HG03520 (cell line): ENCODE measurements around the gene LHFPL2.
"Not testable (repeated sequence)": the region's sequence is repeated elsewhere in the genome, so short reads cannot be mapped to it uniquely, and the experiment has no call there.

ENCODE experiments used
- ATAC-seq: cut with Tn5 transposase; IDR thresholded peaks from one replicate; pipeline ENCODE4 v1.9.1; 2021; ENCODE audit warnings: mild to moderate bottlenecking, moderate library complexity; ENCODE audit not compliant: unreplicated experiment

LHFPL2 gene

GRCh38 chr5:78476795-78477194 is 171.8 kb downstream of the LHFPL2 start:
- no peak for ATAC-seq

DNA sequence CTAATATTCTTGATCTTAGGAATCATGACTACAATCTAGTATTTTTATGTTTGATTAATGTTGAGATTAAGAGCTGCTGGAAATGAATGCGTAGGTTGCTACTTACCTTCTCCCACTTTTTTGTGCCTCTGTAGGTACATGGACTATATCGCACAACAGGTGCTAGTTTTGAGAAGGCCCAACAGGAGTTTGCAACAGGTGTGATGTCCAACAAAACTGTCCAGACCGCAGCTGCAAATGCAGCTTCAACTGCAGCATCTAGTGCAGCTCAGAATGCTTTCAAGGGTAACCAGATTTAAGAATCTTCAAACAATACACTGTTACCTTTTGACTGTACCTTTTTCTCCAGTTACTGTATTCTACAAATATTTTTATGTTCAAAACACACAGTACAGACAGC is 173.2 kb downstream of the LHFPL2 start:
- ATAC-seq, result no peak

DNA sequence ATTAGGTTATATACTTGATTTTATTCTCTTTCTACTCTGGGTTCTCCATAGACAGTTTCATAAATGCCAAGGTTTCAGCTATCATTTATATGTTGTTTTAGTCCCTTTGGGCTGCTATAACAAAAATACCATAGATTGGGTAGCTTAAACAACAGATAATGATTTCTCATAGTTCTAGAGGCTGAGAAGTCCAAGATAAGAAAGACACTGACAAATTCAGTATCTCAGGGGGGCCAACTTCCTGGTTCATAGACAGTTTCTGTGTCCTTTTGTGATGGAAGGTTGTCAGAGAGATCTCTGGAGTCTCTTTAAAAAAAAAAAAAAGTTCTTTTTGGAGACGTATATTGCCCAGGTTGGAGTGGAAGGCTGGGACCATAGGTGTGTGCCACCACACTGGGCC is 174.8 kb downstream of the LHFPL2 start:
- ATAC-seq, result no peak

- ATAC-seq, result no peak
These were observed 176.0 kb downstream of the LHFPL2 start for GRCh38 chr5:78472469-78473106.

GRCh38 chr5:78471896-78472295 is 176.7 kb downstream of the LHFPL2 start:
- no peak for ATAC-seq

GRCh38 chr5:78467752-78468357 is 180.7 kb downstream of the LHFPL2 start:
- ATAC-seq, result no peak

- no peak for ATAC-seq
These were observed 181.4 kb downstream of the LHFPL2 start for GRCh38 chr5:78467140-78467539.

DNA sequence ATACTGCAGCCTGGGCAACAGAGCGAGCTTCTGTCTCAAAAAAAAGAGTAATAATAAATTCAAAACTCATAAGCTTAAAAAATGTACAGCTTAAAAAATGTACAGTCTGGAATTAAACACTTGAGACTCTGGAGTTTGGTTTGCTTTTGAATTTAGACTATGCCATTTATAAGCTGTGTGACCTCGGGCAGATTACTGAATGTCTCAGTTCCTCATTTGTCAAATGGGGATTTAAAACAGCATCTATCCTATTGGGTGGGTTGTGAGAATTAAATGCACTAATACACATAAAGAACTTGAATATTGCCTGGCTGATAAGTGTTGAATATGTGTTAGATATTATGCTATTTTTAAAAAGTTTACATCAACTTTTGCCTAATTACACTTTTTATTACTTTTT is 189.7 kb downstream of the LHFPL2 start:
- no peak for ATAC-seq

DNA sequence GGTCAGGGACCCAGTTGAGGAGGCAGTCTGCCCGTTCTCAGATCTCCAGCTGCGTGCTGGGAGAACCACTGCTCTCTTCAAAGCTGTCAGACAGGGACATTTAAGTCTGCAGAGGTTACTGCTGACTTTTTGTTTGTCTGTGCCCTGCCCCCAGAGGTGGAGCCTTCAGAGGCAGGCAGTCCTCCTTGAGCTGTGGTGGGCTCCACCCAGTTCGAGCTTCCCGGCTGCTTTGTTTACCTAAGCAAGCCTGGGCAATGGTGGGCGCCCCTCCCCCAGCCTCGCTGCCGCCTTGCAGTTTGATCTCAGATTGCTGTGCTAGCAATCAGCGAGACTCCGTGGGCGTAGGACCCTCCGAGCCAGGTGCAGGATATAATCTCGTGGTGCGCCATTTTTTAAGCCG is 191.1 kb downstream of the LHFPL2 start:
- ATAC-seq, result not testable (repeated sequence)

DNA sequence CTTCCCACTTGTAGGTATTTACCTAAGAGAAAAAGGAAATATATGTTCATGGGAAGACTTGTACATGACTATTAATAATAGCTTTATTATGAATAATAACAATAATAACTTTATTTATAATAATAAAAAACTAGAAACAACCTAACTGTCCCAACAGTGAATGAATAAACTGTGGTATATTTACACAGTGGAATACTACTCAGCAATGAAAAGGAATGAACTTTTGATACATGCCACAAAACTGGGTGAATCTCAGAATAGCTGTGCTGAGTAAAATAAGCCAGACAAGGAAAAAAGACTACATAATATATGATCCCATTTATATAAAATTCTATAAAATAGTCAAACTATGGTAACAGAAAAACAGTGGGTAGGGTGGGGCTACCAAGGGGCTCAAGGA is 199.5 kb downstream of the LHFPL2 start:
- no peak for ATAC-seq

GRCh38 chr5:78447775-78448424 is 200.7 kb downstream of the LHFPL2 start:
- no peak for ATAC-seq
